Heart left ventricle (tissue), 16 donors: Measurements from ENCODE around the gene FASTK. TPM values are rescaled to one million over a fixed set of nuclear protein-coding genes. Genes with fewer than 3 reads are reported as not detected.

Experiments used
- ATAC-seq, 4 donors: fragments of 200-7000 bp; cut with Tn5 transposase; one replicate each; pipeline ENCODE4 v1.9.1; 2020 to 2022; ENCODE audit warnings: moderate library complexity in 4 of 4, mild to moderate bottlenecking in 3 of 4, moderate number of reproducible peaks in 1 of 4
- DNase-seq, 5 donors: peaks; one replicate each; pipeline ENCODE4 v3.0.0-alpha.2; 2020
- H3K27ac ChIP-seq, 12 donors: fragments of 200-600 bp; sonication (generic) in 4 of 12; one replicate each; pipeline versions ENCODE4 v1.5.0 to v1.8.0; 2016 to 2022; ENCODE audit warnings: mild to moderate bottlenecking in 2 of 12
- H3K27me3 ChIP-seq, 9 donors: fragments of 200-600 bp; sonication (generic) in 2 of 9; one replicate each; pipeline versions ENCODE4 v1.5.1 to v1.8.0; 2016 to 2022; ENCODE audit warnings: mild to moderate bottlenecking in 3 of 9
- H3K36me3 ChIP-seq, 9 donors: fragments of 200-600 bp; sonication (generic) in 2 of 9; one replicate each; pipeline versions ENCODE4 v1.5.0 to v1.8.0; 2018 to 2022; ENCODE audit warnings: mild to moderate bottlenecking in 2 of 9
- H3K4me1 ChIP-seq, 12 donors: fragments of 200-600 bp; sonication (generic) in 4 of 12; one replicate each; pipeline versions ENCODE4 v1.5.0 to v1.8.0; 2016 to 2022; ENCODE audit warnings: mild to moderate bottlenecking in 3 of 12
- H3K4me3 ChIP-seq, 12 donors: fragments of 200-600 bp; sonication (generic) in 4 of 12; one replicate each; pipeline versions ENCODE4 v1.5.0 to v1.8.0; 2017 to 2022; ENCODE audit warnings: mild to moderate bottlenecking in 9 of 12, moderate library complexity in 4 of 12
- H3K9me3 ChIP-seq, 12 donors: fragments of 200-600 bp; sonication (generic) in 4 of 12; one replicate each; pipeline versions ENCODE4 v1.5.0 to v1.8.0; 2016 to 2022; ENCODE audit warnings: mild to moderate bottlenecking in 1 of 12
- POLR2A ChIP-seq, 2 donors: fragments of 450-650 bp; IDR thresholded peaks; one replicate each; pipeline ENCODE4 v1.6.1; 2017; ENCODE audit warnings: antibody characterized with exemption in 2 of 2, mild to moderate bottlenecking in 2 of 2, moderate library complexity in 2 of 2
- WGBS, 4 donors: extraction: QIAGEN DNeasy Blood & Tissue Kit in 2 of 4; methylation state at CpG; one replicate each; pipeline versions ENCODE4 v1.1.5 to v1.1.7; 2013 to 2018; 5-methylcytosine and 5-hydroxymethylcytosine counted together
- intact Hi-C, 10 donors: fragments of 100-400 bp; cut with DNase I; formaldehyde crosslinking; loops; one replicate each; pipeline versions ENCODE4 v1.11.1 to v1.14.2; 2022
- polyA plus RNA-seq, 2 donors: library from polyadenylated mRNA; stranded (reverse); fragments of 200-250 nt; gene quantifications; one replicate each; pipeline ENCODE4 v1.2.3, GENCODE V29; 2013
- total RNA-seq, 9 donors: library from RNA; depleted of rRNA in 2 of 9; stranded (reverse); fragments of >200 nt in 2 of 9; fragmentation: NEBNext Ultra II Directional in 3 of 9; extraction: Animal tissue kit (Norgen Biotek cat#: 25700) in 3 of 9; gene quantifications; one replicate each; pipeline versions ENCODE4 v1.1.0 to v1.2.4, GENCODE V29; 2016 to 2023
- TF ChIP-seq, protein P1 (sequence below), 12 donors: fragments of 200-600 bp; sonication (generic) in 4 of 12; IDR thresholded peaks; one replicate each; pipeline versions ENCODE4 v1.5.0 to v1.8.0; 2018 to 2022; ENCODE audit warnings: antibody characterized with exemption in 12 of 12, mild to moderate bottlenecking in 5 of 12
- donor health status: ischemic (EF 13 %, LVEDD 7.1; RV severe dilation, severe dysfunction).
- donor health status: healthy with polysubstance abuse.
- donor health status: DM: no; HTN: yes; CAD: no.
- donor health status: DM: no; HTN: no; CAD: no.
- donor health status: ischemic (EF 25% LVEDD 6.9; RV normal size, moderate dysfunction).
- donor health status: ischemic (EF 25% LVEDD 5.7; RV mildly dilated, moderate dysfunction).
- donor health status: healthy.
- donor health status: DM: yes; HTN: yes; CAD: no.
- donor health status: ischemic (EF 35%, LVEDD 5.7; RV mildly dilated, moderate dysfunction).
- donor health status: nonischemic (EF 11% LVEDD 7.7; RV severe dilation, severe dysfunction).
- donor health status: DM: yes; HTN: yes; CAD: no.
- donor health status: PGD.
- donor health status: ischemic (EF 29% LVEDD 5.4; RV normal size, mild dysfunction).
- donor health status: nonischemic (EF 23%, LVEDD 6.1; RV moderate dilation, normal function).

Gene FASTK
- total and polyA plus RNA-seq, 11 donors = 59.9 to 168 (median 77.7) TPM

DNA sequence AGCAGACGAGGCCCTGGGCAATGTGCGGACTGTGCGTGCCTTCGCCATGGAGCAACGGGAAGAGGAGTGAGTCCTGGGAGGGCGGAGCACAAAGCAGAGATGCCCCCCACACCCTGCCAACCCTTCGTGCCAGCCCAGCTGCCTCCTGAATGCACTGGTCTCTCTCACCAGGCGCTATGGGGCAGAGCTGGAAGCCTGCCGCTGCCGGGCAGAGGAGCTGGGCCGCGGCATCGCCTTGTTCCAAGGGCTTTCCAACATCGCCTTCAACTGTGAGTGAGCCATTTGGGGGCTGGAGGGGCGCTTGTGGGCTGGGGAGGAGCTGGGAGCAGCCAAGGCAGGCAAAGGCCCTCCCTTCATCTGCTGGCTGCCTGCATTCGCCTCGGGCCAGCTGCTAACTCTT lies 44.7 kb downstream of the FASTK start:
- Histone ChIP-seq H3K4me1 (peaks cover 7 to 37% (median 21%) of the 10 kb centered on the region in 12 donors), H3K36me3 (peaks cover 0 to 52% (median 38%) of the 10 kb centered on the region in 9 donors), H3K9me3 (no peaks in the 10 kb centered on the region), H3K4me3 (peak overlapping the region in 2 of 12 donors; percentile 7 to 11), H3K27me3 (no peaks in the 10 kb centered on the region), H3K27ac (peak overlapping the region in 2 of 12 donors; percentile 1 to 7)
- DNase-seq (no peak), ATAC-seq (no peak)
- WGBS, 4 donors = 85 to 94% (median 88%) methylated on average over 6 to 17 of the region's 17 CpGs
- TF ChIP-seq, protein P1, sequence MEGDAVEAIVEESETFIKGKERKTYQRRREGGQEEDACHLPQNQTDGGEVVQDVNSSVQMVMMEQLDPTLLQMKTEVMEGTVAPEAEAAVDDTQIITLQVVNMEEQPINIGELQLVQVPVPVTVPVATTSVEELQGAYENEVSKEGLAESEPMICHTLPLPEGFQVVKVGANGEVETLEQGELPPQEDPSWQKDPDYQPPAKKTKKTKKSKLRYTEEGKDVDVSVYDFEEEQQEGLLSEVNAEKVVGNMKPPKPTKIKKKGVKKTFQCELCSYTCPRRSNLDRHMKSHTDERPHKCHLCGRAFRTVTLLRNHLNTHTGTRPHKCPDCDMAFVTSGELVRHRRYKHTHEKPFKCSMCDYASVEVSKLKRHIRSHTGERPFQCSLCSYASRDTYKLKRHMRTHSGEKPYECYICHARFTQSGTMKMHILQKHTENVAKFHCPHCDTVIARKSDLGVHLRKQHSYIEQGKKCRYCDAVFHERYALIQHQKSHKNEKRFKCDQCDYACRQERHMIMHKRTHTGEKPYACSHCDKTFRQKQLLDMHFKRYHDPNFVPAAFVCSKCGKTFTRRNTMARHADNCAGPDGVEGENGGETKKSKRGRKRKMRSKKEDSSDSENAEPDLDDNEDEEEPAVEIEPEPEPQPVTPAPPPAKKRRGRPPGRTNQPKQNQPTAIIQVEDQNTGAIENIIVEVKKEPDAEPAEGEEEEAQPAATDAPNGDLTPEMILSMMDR (IDR thresholded peaks at IDR 0.05) = no peak
- TF ChIP-seq POLR2A (IDR thresholded peaks at IDR 0.05) = no peak
- intact Hi-C loops = loop anchor here in 1 of 10 donors (2.0 kb wide), 1 partner anchor 21 kb away; the partner anchor contains the start of gene CDK5

- H3K36me3 ChIP-seq = peaks cover 0 to 52% (median 38%) of the 10 kb centered on the region in 9 donors
- TF ChIP-seq, protein P1 (IDR thresholded peaks at IDR 0.05) = no peak
- no peak for TF ChIP-seq POLR2A (IDR thresholded peaks at IDR 0.05)
- intact Hi-C loops = loop anchor here in 1 of 10 donors (2.0 kb wide), 1 partner anchor 22 kb away; the partner anchor contains the start of gene CDK5
- DNase-seq = peak in 2 of 5 donors; percentile 59 to 65
- WGBS, 4 donors = 72 to 74% (median 73%) methylated on average over 20 to 21 of the region's 21 CpGs
- H3K27ac ChIP-seq = peak overlapping the region in 8 of 12 donors; percentile 2 to 71 (median 52)
- H3K4me3 ChIP-seq = no peak overlapping the region
- ATAC-seq = peak; percentile 49 to 76 (median 62)
- no peaks in the 10 kb centered on the region for H3K9me3 ChIP-seq
- no peaks in the 10 kb centered on the region for H3K27me3 ChIP-seq
- peaks cover 7 to 35% (median 20%) of the 10 kb centered on the region in 12 donors for H3K4me1 ChIP-seq
Observed at GRCh38 chr7:151035026-151035717, 45.4 kb downstream of the FASTK start.

GRCh38 chr7:151034312-151035025 lies 46.1 kb downstream of the FASTK start:
- H3K36me3 ChIP-seq = peaks cover 0 to 52% (median 38%) of the 10 kb centered on the region in 9 donors
- intact Hi-C loops = loop anchor here in 3 of 10 donors (2.0 to 5.0 kb wide), 2 partner anchors 22 to 78 kb away; partner anchors contain the start of gene CDK5 (in 1 of the 3)
- WGBS, 4 donors = 93 to 95% (median 94%) methylated on average over 14 to 21 of the region's 21 CpGs
- no peak for DNase-seq
- no peak for ATAC-seq
- H3K9me3 ChIP-seq = no peaks in the 10 kb centered on the region
- H3K27me3 ChIP-seq = no peaks in the 10 kb centered on the region
- TF ChIP-seq, protein P1 (IDR thresholded peaks at IDR 0.05) = no peak
- TF ChIP-seq POLR2A (IDR thresholded peaks at IDR 0.05) = no peak
- peak overlapping the region in 8 of 12 donors; percentile 2 to 71 (median 52) for H3K27ac ChIP-seq
- H3K4me1 ChIP-seq = peaks cover 7 to 32% (median 16%) of the 10 kb centered on the region in 12 donors
- H3K4me3 ChIP-seq = no peak overlapping the region

DNA sequence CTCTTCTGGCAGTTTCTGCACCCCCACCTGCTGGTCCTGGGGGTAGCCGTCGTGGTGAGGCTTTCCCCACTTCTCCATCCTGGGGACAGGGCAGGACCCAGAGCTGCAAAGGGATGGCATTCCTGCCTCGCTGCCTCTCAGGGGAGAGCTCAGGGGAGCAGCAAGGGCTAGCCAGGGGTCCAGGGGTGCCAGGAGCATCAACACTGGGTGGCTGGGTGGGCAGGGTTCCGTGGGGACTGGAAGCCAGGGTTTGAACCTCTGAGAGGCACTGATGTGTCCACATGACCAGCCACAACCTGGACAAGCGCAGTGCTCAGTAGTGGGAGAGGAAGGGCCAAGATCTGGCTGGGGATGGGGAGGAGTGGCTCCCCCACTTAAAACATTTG lies 46.8 kb downstream of the FASTK start:
- no peak overlapping the region for H3K4me3 ChIP-seq
- H3K36me3 ChIP-seq = peaks cover 0 to 52% (median 38%) of the 10 kb centered on the region in 9 donors
- intact Hi-C loops = loop anchor here in 4 of 10 donors (2.0 to 5.0 kb wide), 3 partner anchors 23 to 78 kb away; partner anchors contain the start of gene CDK5 (in 1 of the 4)
- no peak for ATAC-seq
- WGBS, 4 donors = 83 to 96% (median 86%) methylated on average over 2 to 5 of the region's 5 CpGs
- no peaks in the 10 kb centered on the region for H3K27me3 ChIP-seq
- DNase-seq = no peak
- no peaks in the 10 kb centered on the region for H3K9me3 ChIP-seq
- no peak overlapping the region for H3K27ac ChIP-seq
- TF ChIP-seq POLR2A (IDR thresholded peaks at IDR 0.05) = no peak
- TF ChIP-seq, protein P1 (IDR thresholded peaks at IDR 0.05) = no peak
- peaks cover 2 to 32% (median 17%) of the 10 kb centered on the region in 12 donors for H3K4me1 ChIP-seq
